GM10248 (cell line): ENCODE results near the gene RGS14.

ENCODE experiments used
- CTCF ChIA-PET: fragments of 300-600 bp; sonication (Branson Sonifier 250); formaldehyde crosslinking; extraction: SDS; loops from one replicate; lab custom pipeline; 2021; ENCODE audit warnings: antibody characterized with exemption; lab: Yijun Ruan, JAX
- POLR2A ChIA-PET: fragments of 350-650 bp; sonication (Branson Sonifier 250); formaldehyde crosslinking; extraction: SDS; loops from one replicate; lab custom pipeline; 2020; ENCODE audit warnings: antibody characterized with exemption; lab: Yijun Ruan, JAX
- DNase-seq: peaks from one replicate; pipeline ENCODE4 v3.0.0; 2012; ENCODE audit errors: extremely low spot score
- CTCF ChIP-seq: IDR thresholded peaks from 2 replicates; pipeline ENCODE4 v1.5.1; 2012; ENCODE audit warnings: mild to moderate bottlenecking, low read depth; ENCODE audit errors: extremely low read depth, missing control alignments, control extremely low read depth

The RGS14 gene

GRCh38 chr5:177346820-177347219 is 10.9 kb upstream of the RGS14 start:
- ChIA-PET CTCF (interaction anchor here (0.8 to 2.2 kb wide), 7 partner anchors 10 to 111 kb away, joined by 3 to 10 read pairs (median 5); no protein-coding TSS in a partner anchor), POLR2A (no interaction called here)
- no peak for DNase-seq
- no peak for TF ChIP-seq CTCF

- POLR2A ChIA-PET, result no interaction called here
- TF ChIP-seq CTCF, result no peak
- DNase-seq, result no peak
- CTCF ChIA-PET, result interaction anchor here (1.6 to 2.0 kb wide), 3 partner anchors 11 to 110 kb away, joined by 3 to 6 read pairs (median 5); no protein-coding TSS in a partner anchor
Measured at GRCh38 chr5:177347699-177348098, 10.0 kb upstream of the RGS14 start.

GRCh38 chr5:177349362-177349647 is 8.4 kb upstream of the RGS14 start:
- POLR2A ChIA-PET, result no interaction called here

GRCh38 chr5:177349762-177350161 is 8.0 kb upstream of the RGS14 start:
- CTCF ChIA-PET, result interaction anchor here (1.1 to 35.5 kb wide), 8 partner anchors 15 to 278 kb away, joined by 3 to 734 read pairs (median 8); partner anchors contain the start of gene SLC34A1
- DNase-seq, result no peak
- POLR2A ChIA-PET, result no interaction called here
- no peak for TF ChIP-seq CTCF

More at GRCh38 chr5:177349362-177349647, 8.4 kb upstream of the RGS14 start:
- TF ChIP-seq CTCF, result no peak
- CTCF ChIA-PET, result interaction anchor here (1.1 to 35.5 kb wide), 7 partner anchors 16 to 278 kb away, joined by 3 to 734 read pairs (median 4); partner anchors contain the start of gene SLC34A1
- no peak for DNase-seq

GRCh38 chr5:177350776-177351391 is 6.8 kb upstream of the RGS14 start:
- DNase-seq, result no peak
- no peak for TF ChIP-seq CTCF
- POLR2A ChIA-PET, result interaction anchor here (1.0 kb wide), 1 partner anchor 11 kb away, joined by 6 read pairs; no protein-coding TSS in a partner anchor
- CTCF ChIA-PET, result interaction anchor here (0.8 to 35.5 kb wide), 13 partner anchors 11 to 240 kb away, joined by 3 to 734 read pairs (median 14); partner anchors contain the start of gene SLC34A1

- POLR2A ChIA-PET, result interaction anchor here (1.0 kb wide), 1 partner anchor 10 kb away, joined by 6 read pairs; no protein-coding TSS in a partner anchor
Measured at GRCh38 chr5:177351392-177352329, 6.1 kb upstream of the RGS14 start, which contains the start of gene LMAN2. LMAN2 (minus strand) TSS chr5:177351668; CDS start chr5:177351647, 21 bp downstream.

More at GRCh38 chr5:177351392-177352329, 6.1 kb upstream of the RGS14 start, which contains the start of gene LMAN2:
- peak; percentile 94 for DNase-seq
- CTCF ChIA-PET, result interaction anchor here (0.8 to 35.5 kb wide), 13 partner anchors 10 to 241 kb away, joined by 3 to 734 read pairs (median 14); partner anchors contain the start of gene SLC34A1
- no peak for TF ChIP-seq CTCF
